ENCODE results near the gene RGR.

RGR gene

GRCh38 chr10:84289521-84290200 is 44.8 kb downstream of the RGR start:
- H3K27ac ChIP-seq = no peak overlapping the region

GRCh38 chr10:84290235-84290634 is 45.4 kb downstream of the RGR start:
- no peak overlapping the region for H3K27ac ChIP-seq

More at GRCh38 chr10:84289521-84290200, 44.8 kb downstream of the RGR start:
- no peak for TF ChIP-seq ZFX (IDR thresholded peaks at IDR 0.05)
- TF ChIP-seq CTCF (conservative IDR thresholded peaks at IDR 0.05) = no peak

GRCh38 chr10:84291384-84291783 is 46.5 kb downstream of the RGR start:
- H3K27ac ChIP-seq = no peak overlapping the region
- TF ChIP-seq ZFX (IDR thresholded peaks at IDR 0.05) (no peak), CTCF (conservative IDR thresholded peaks at IDR 0.05) (no peak)

More at GRCh38 chr10:84290235-84290634, 45.4 kb downstream of the RGR start:
- TF ChIP-seq ZFX (IDR thresholded peaks at IDR 0.05) (no peak), CTCF (conservative IDR thresholded peaks at IDR 0.05) (no peak)

GRCh38 chr10:84292502-84292901 is 47.6 kb downstream of the RGR start:
- TF ChIP-seq ZFX (IDR thresholded peaks at IDR 0.05) = no peak
- TF ChIP-seq CTCF (conservative IDR thresholded peaks at IDR 0.05) = no peak

GRCh38 chr10:84293171-84293570 is 48.3 kb downstream of the RGR start:
- H3K27ac ChIP-seq = no peak overlapping the region
- no peak for TF ChIP-seq CTCF (conservative IDR thresholded peaks at IDR 0.05)
- no peak for TF ChIP-seq ZFX (IDR thresholded peaks at IDR 0.05)

More at GRCh38 chr10:84292502-84292901, 47.6 kb downstream of the RGR start:
- no peak overlapping the region for H3K27ac ChIP-seq

- TF ChIP-seq ZFX (IDR thresholded peaks at IDR 0.05) = no peak
- TF ChIP-seq CTCF (conservative IDR thresholded peaks at IDR 0.05) = no peak
- no peak overlapping the region for H3K27ac ChIP-seq
Measured at GRCh38 chr10:84293574-84294016, 48.7 kb downstream of the RGR start.

- no peak overlapping the region for H3K27ac ChIP-seq
- no peak for TF ChIP-seq ZFX (IDR thresholded peaks at IDR 0.05)
- TF ChIP-seq CTCF (conservative IDR thresholded peaks at IDR 0.05) = no peak
Measured at GRCh38 chr10:84294766-84295447, 50.1 kb downstream of the RGR start.
